Measurements from ENCODE around the gene COPRS.

Gene COPRS

GRCh38 chr17:31859487-31860008 lies 504 bp upstream of the COPRS start:
- peak overlapping the region; percentile 57 to 95 for H3K4me3 ChIP-seq
- no peak for DNase-seq
- H3K9me3 ChIP-seq, result no peaks in the 10 kb centered on the region
- TF ChIP-seq, protein P1, sequence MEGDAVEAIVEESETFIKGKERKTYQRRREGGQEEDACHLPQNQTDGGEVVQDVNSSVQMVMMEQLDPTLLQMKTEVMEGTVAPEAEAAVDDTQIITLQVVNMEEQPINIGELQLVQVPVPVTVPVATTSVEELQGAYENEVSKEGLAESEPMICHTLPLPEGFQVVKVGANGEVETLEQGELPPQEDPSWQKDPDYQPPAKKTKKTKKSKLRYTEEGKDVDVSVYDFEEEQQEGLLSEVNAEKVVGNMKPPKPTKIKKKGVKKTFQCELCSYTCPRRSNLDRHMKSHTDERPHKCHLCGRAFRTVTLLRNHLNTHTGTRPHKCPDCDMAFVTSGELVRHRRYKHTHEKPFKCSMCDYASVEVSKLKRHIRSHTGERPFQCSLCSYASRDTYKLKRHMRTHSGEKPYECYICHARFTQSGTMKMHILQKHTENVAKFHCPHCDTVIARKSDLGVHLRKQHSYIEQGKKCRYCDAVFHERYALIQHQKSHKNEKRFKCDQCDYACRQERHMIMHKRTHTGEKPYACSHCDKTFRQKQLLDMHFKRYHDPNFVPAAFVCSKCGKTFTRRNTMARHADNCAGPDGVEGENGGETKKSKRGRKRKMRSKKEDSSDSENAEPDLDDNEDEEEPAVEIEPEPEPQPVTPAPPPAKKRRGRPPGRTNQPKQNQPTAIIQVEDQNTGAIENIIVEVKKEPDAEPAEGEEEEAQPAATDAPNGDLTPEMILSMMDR (IDR thresholded peaks at IDR 0.05), result no peak
- peaks cover 23 to 49% (median 36%) of the 10 kb centered on the region in 3 donors for H3K36me3 ChIP-seq
- H3K4me1 ChIP-seq, result peaks cover 0 to 29% (median 16%) of the 10 kb centered on the region in 4 donors
- intact Hi-C loops (cut with DNase I; ENCODE audit: low total_unique reads), result loop anchor here (5.0 kb wide), 2 partner anchors 43 to 302 kb away; partner anchors contain the start of gene UTP6
- no peak overlapping the region for H3K27ac ChIP-seq
- no peaks in the 10 kb centered on the region for H3K27me3 ChIP-seq

- TF ChIP-seq, protein P1 (IDR thresholded peaks at IDR 0.05), result no peak
- peak overlapping the region; percentile 73 to 94 for H3K27ac ChIP-seq
- peak overlapping the region; percentile 57 to 95 for H3K4me3 ChIP-seq
- no peak for DNase-seq
- intact Hi-C loops (cut with DNase I; ENCODE audit: low total_unique reads), result loop anchor here (5.0 kb wide), 2 partner anchors 44 to 301 kb away; partner anchors contain the start of gene UTP6
- no peaks in the 10 kb centered on the region for H3K27me3 ChIP-seq
- peaks cover 11 to 35% (median 30%) of the 10 kb centered on the region in 3 donors for H3K36me3 ChIP-seq
- no peaks in the 10 kb centered on the region for H3K9me3 ChIP-seq
- peaks cover 0 to 30% (median 17%) of the 10 kb centered on the region in 4 donors for H3K4me1 ChIP-seq
Measured at GRCh38 chr17:31857920-31858641, 963 bp downstream of the COPRS start.

- Histone ChIP-seq H3K27me3 (no peaks in the 10 kb centered on the region), H3K9me3 (no peaks in the 10 kb centered on the region), H3K4me3 (no peak overlapping the region), H3K36me3 (peaks cover 10 to 35% (median 28%) of the 10 kb centered on the region in 3 donors), H3K4me1 (peaks cover 0 to 30% (median 17%) of the 10 kb centered on the region in 4 donors), H3K27ac (peak overlapping the region in 1 of 2 donors; percentile 31)
- intact Hi-C loops (cut with DNase I; ENCODE audit: low total_unique reads), result loop anchor here (5.0 kb wide), 2 partner anchors 46 to 299 kb away; partner anchors contain the start of gene UTP6
- no peak for DNase-seq
- TF ChIP-seq, protein P1 (IDR thresholded peaks at IDR 0.05), result no peak
Measured at GRCh38 chr17:31856750-31857149, 2.3 kb downstream of the COPRS start.

- TF ChIP-seq, protein P1 (IDR thresholded peaks at IDR 0.05), result no peak
- Histone ChIP-seq H3K27ac (no peak overlapping the region), H3K4me1 (peaks cover 0 to 29% (median 17%) of the 10 kb centered on the region in 4 donors), H3K9me3 (no peaks in the 10 kb centered on the region), H3K4me3 (no peak overlapping the region), H3K36me3 (peaks cover 15 to 40% (median 34%) of the 10 kb centered on the region in 3 donors), H3K27me3 (no peaks in the 10 kb centered on the region)
- intact Hi-C loops (cut with DNase I; ENCODE audit: low total_unique reads), result loop anchor here (5.0 kb wide), 2 partner anchors 48 to 297 kb away; partner anchors contain the start of gene UTP6
- DNase-seq, result no peak
Measured at GRCh38 chr17:31854672-31855071, 4.4 kb downstream of the COPRS start.

GRCh38 chr17:31853911-31854470 lies 5.1 kb downstream of the COPRS start:
- Histone ChIP-seq H3K27ac (no peak overlapping the region), H3K27me3 (no peaks in the 10 kb centered on the region), H3K36me3 (peaks cover 15 to 40% (median 34%) of the 10 kb centered on the region in 3 donors), H3K4me1 (peaks cover 0 to 25% (median 17%) of the 10 kb centered on the region in 4 donors), H3K4me3 (no peak overlapping the region), H3K9me3 (no peaks in the 10 kb centered on the region)
- TF ChIP-seq, protein P1 (IDR thresholded peaks at IDR 0.05), result no peak
- no peak for DNase-seq
- intact Hi-C loops (cut with DNase I; ENCODE audit: low total_unique reads), result no loop called here
